GM23248 (cell line): ENCODE results near the gene OSBP2. TPM values are rescaled to one million over a fixed set of nuclear protein-coding genes. Genes with fewer than 3 reads are reported as not detected.
A peak's percentile ranks its signal among the peaks of the same experiment; 100 is the strongest.

ENCODE experiments used
- DNase-seq: peaks from one replicate; pipeline ENCODE4 v3.0.0-alpha.2; 2015
- H2AFZ ChIP-seq: fragments of 200-600 bp; sonication (generic); 2 replicates; pipeline ENCODE4 v1.6.1; 2016; ENCODE audit warnings: antibody characterized with exemption
- H3F3A ChIP-seq: fragments of 200-600 bp; sonication (generic); 2 replicates; pipeline ENCODE4 v1.6.1; 2016; ENCODE audit warnings: mild to moderate bottlenecking, antibody characterized with exemption, mixed run types; ENCODE audit not compliant: insufficient read depth
- H3K27ac ChIP-seq: fragments of 200-600 bp; sonication (generic); 2 replicates; pipeline ENCODE4 v1.5.1; 2016; ENCODE audit warnings: mild to moderate bottlenecking
- H3K27me3 ChIP-seq: fragments of 200-600 bp; sonication (generic); replicated peaks from 2 replicates; pipeline ENCODE4 v1.6.1; 2016; ENCODE audit warnings: mild to moderate bottlenecking; ENCODE audit not compliant: insufficient read depth
- H3K36me3 ChIP-seq: fragments of 200-600 bp; sonication (generic); 2 replicates; pipeline ENCODE4 v1.6.1; 2016; ENCODE audit warnings: low read depth, mild to moderate bottlenecking
- H3K4me1 ChIP-seq: fragments of 200-600 bp; sonication (generic); 2 replicates; pipeline ENCODE4 v1.6.1; 2016; ENCODE audit warnings: mild to moderate bottlenecking; ENCODE audit not compliant: insufficient read depth
- H3K4me2 ChIP-seq: fragments of 200-600 bp; sonication (generic); one replicate; pipeline ENCODE4 v1.6.1; 2016; ENCODE audit warnings: mild to moderate bottlenecking; ENCODE audit not compliant: unreplicated experiment
- H3K4me3 ChIP-seq: fragments of 200-600 bp; sonication (generic); 2 replicates; pipeline ENCODE4 v1.5.1; 2016; ENCODE audit warnings: mild to moderate bottlenecking
- H3K79me2 ChIP-seq: fragments of 200-600 bp; sonication (generic); 2 replicates; pipeline ENCODE4 v1.6.1; 2016; ENCODE audit warnings: mild to moderate bottlenecking; ENCODE audit not compliant: insufficient read depth
- H3K9ac ChIP-seq: fragments of 200-600 bp; sonication (generic); 2 replicates; pipeline ENCODE4 v1.6.1; 2016; ENCODE audit warnings: mild to moderate bottlenecking
- H3K9me2 ChIP-seq: fragments of 200-600 bp; sonication (generic); 2 replicates; pipeline ENCODE4 v1.6.1; 2016; ENCODE audit warnings: mixed run types, mild to moderate bottlenecking, moderate library complexity; ENCODE audit not compliant: insufficient read depth
- H3K9me3 ChIP-seq: fragments of 200-600 bp; sonication (generic); one replicate; pipeline ENCODE4 v1.6.1; 2017; ENCODE audit warnings: low read depth
- H4K20me1 ChIP-seq: fragments of 200-600 bp; sonication (generic); 2 replicates; pipeline ENCODE4 v1.6.0; 2016; ENCODE audit not compliant: insufficient read depth
- EZH2 ChIP-seq: fragments of 200-600 bp; sonication (generic); IDR thresholded peaks from 2 replicates; pipeline ENCODE4 v1.6.1; 2018; ENCODE audit warnings: antibody characterized with exemption, mild to moderate bottlenecking; ENCODE audit not compliant: insufficient read depth, poor library complexity, severe bottlenecking
- EZH2phosphoT487 ChIP-seq: fragments of 200-600 bp; sonication (generic); IDR thresholded peaks from 2 replicates; pipeline ENCODE4 v1.6.1; 2018; ENCODE audit warnings: antibody characterized with exemption, moderate library complexity, mild to moderate bottlenecking, low read depth; ENCODE audit not compliant: insufficient read depth
- WGBS, 2 experiments: methylation state at CpG; one replicate each; pipeline ENCODE4 v1.1.6; 2015 to 2017; ENCODE audit warnings: low lambda C conversion rate in 2 of 2, low coverage in 1 of 2; ENCODE audit errors: missing lambda C conversion rate in 2 of 2; 5-methylcytosine and 5-hydroxymethylcytosine counted together
- in situ Hi-C: fragments of 300-500 bp; cut with MboI; formaldehyde crosslinking; loops from 2 replicates; pipeline ENCODE4 v1.15.0; 2020
- polyA plus RNA-seq: library from polyadenylated mRNA; unstranded; fragments of >200 nt; fragmentation: Nextera tagmentation; extraction: Ambion mirVana; gene quantifications from 2 replicates; pipeline ENCODE4 v1.2.1, GENCODE V29; 2016
- total RNA-seq: library from RNA; depleted of rRNA; stranded (reverse); fragments of >200 nt; shearing (Covaris generic); gene quantifications from 2 replicates; pipeline ENCODE4 v1.2.3, GENCODE V29; 2014

Gene OSBP2
- total and polyA plus RNA-seq, 2 experiments from 2014 or later: 1.1 to 1.3 TPM

- no peak for TF ChIP-seq EZH2phosphoT487
- no peak for TF ChIP-seq EZH2
- no peaks in the 10 kb centered on the region for H3K27me3 ChIP-seq
- H3K36me3 ChIP-seq: no peaks in the 10 kb centered on the region
- H3K4me2 ChIP-seq: no peak overlapping the region
- H3K9me2 ChIP-seq: no peaks in the 10 kb centered on the region
- no peak for DNase-seq
- H3K9ac ChIP-seq: no peak overlapping the region
- H2AFZ ChIP-seq: no peak overlapping the region
- H3K79me2 ChIP-seq: no peaks in the 10 kb centered on the region
- no peaks in the 10 kb centered on the region for H4K20me1 ChIP-seq
- no peaks in the 10 kb centered on the region for H3F3A ChIP-seq
- no peak overlapping the region for H3K27ac ChIP-seq
- 89 to 93% methylated on average over 9 of the region's 9 CpGs for WGBS, 2 experiments
- H3K9me3 ChIP-seq: no peaks in the 10 kb centered on the region
- peaks cover 5% of the 10 kb centered on the region; the same call in 1 of the 2 replicates for H3K4me1 ChIP-seq
- in situ Hi-C loops: no loop called here
- no peak overlapping the region for H3K4me3 ChIP-seq
Observed at GRCh38 chr22:30873086-30873650, 178.5 kb downstream of the OSBP2 start.

DNA sequence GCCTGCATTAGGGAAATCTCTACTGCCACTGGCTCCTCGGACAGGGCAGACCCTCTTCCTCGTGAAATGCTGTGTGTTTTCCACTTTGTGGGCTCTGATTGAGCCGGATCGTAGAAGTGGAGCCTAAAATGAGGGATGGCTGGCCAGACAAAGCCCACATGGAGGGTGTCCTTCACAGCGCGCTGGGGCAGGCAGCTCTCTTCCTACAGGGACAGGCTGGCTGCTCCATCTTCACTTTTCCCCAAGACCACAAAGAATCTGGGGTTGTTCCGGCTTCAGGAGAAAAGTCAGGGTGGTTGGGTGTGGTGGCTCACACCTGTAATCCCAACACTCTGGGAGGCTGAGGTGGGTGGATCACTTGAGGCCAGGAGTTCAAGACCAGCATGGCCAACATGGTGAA, 179.0 kb downstream of the OSBP2 start:
- no peak for TF ChIP-seq EZH2phosphoT487
- no peak for TF ChIP-seq EZH2
- in situ Hi-C loops: no loop called here
- no peaks in the 10 kb centered on the region for H3K36me3 ChIP-seq

GRCh38 chr22:30874431-30875370, 180.0 kb downstream of the OSBP2 start:
- Histone ChIP-seq H3K4me3 (no peak overlapping the region), H3K9me2 (no peaks in the 10 kb centered on the region), H3F3A (no peaks in the 10 kb centered on the region), H3K4me1 (no peaks in the 10 kb centered on the region), H3K27ac (no peak overlapping the region), H3K9ac (no peak overlapping the region), H3K27me3 (no peaks in the 10 kb centered on the region), H4K20me1 (no peaks in the 10 kb centered on the region), H3K36me3 (no peaks in the 10 kb centered on the region), H3K9me3 (no peaks in the 10 kb centered on the region), H3K4me2 (no peak overlapping the region), H2AFZ (no peak overlapping the region), H3K79me2 (no peaks in the 10 kb centered on the region)
- 83 to 86% methylated on average over 16 to 21 of the region's 21 CpGs for WGBS, 2 experiments
- no peak for TF ChIP-seq EZH2
- no peak for TF ChIP-seq EZH2phosphoT487
- DNase-seq: no peak
- in situ Hi-C loops: no loop called here

More for the DNA sequence above, 179.0 kb downstream of the OSBP2 start:
- Histone ChIP-seq H3K79me2 (no peaks in the 10 kb centered on the region), H3K9ac (no peak overlapping the region), H3K4me3 (no peak overlapping the region), H3K27me3 (no peaks in the 10 kb centered on the region), H4K20me1 (no peaks in the 10 kb centered on the region), H3K4me1 (peaks cover 4% of the 10 kb centered on the region; the same call in 1 of the 2 replicates), H3F3A (no peaks in the 10 kb centered on the region), H3K27ac (no peak overlapping the region), H2AFZ (no peak overlapping the region), H3K9me2 (no peaks in the 10 kb centered on the region), H3K4me2 (no peak overlapping the region), H3K9me3 (no peaks in the 10 kb centered on the region)
- DNase-seq: no peak
- 88 to 89% methylated on average over 7 of the region's 7 CpGs for WGBS, 2 experiments

DNA sequence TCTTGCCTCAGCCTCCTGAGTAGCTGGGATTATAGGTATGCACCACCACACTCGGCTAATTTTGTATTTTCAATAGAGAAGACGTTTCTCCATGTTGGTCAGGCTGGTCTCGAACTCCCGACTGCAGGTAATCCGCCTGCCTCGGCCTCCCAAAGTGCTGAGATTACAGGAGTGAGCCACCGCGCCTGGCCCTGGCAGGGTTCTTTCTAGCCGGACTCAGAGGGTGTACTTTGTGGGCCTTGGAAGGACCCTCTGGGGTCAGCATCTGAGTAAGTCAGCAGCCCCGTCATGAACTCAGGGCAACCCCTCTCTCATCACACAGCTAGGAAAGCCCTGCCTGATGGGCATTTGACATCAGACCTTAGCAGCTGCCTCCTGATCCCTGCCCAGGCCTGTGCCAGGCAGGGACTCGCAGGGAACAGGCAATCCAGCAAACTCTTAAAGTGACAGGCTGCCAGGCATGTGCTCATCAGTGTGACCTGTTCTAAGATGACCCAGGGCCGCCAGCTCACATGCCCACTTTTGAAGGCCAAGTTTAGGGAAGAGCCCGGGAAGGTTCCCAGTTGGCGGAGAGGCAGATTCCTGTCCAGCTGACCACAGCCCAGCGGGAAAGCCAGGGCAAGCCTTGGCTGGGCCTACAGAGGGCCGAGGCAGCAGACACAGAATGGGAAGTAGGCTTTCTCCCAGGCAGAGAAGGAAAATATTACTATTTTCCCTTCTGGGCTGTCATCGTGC, 181.0 kb downstream of the OSBP2 start:
- H3K27me3 ChIP-seq: no peaks in the 10 kb centered on the region
- H3F3A ChIP-seq: no peaks in the 10 kb centered on the region
- no peak overlapping the region for H3K27ac ChIP-seq
- no peaks in the 10 kb centered on the region for H3K9me3 ChIP-seq
- no peak overlapping the region for H3K4me3 ChIP-seq
- in situ Hi-C loops: no loop called here
- H3K9ac ChIP-seq: no peak overlapping the region
- H3K36me3 ChIP-seq: no peaks in the 10 kb centered on the region
- DNase-seq: peak; percentile 3
- no peaks in the 10 kb centered on the region for H3K4me1 ChIP-seq
- TF ChIP-seq EZH2phosphoT487 (no peak), EZH2 (no peak)
- no peak overlapping the region for H3K4me2 ChIP-seq
- no peaks in the 10 kb centered on the region for H3K79me2 ChIP-seq
- no peaks in the 10 kb centered on the region for H4K20me1 ChIP-seq
- no peak overlapping the region for H2AFZ ChIP-seq
- no peaks in the 10 kb centered on the region for H3K9me2 ChIP-seq
- WGBS, 2 experiments: 79 to 82% methylated on average over 17 of the region's 17 CpGs
